Endothelial cell of umbilical vein (primary cell): Measurements from ENCODE around the gene TRMT10B. TPM values are rescaled to one million over a fixed set of nuclear protein-coding genes. Genes with fewer than 3 reads are reported as not detected.

Experiments
- BruUV-seq: library from RNA; stranded (reverse); fragments of 400-500 nt; replicated peaks from 2 replicates; lab custom pipeline; 2021; lab: Mats Ljungman, UMichigan
- CTCF ChIA-PET: fragments of 300-600, 350-600 bp; sonication (Branson Sonifier 250); formaldehyde crosslinking; loops from one replicate; lab custom pipeline; 2021; ENCODE audit warnings: antibody characterized with exemption, inconsistent platforms; lab: Charles Lee
- POLR2A ChIA-PET: fragments of 300-600, 350-600 bp; sonication (Branson Sonifier 250); formaldehyde crosslinking; loops from one replicate; lab custom pipeline; 2021; ENCODE audit warnings: antibody characterized with exemption, inconsistent platforms; lab: Charles Lee
- DNase-seq: peaks from one replicate; pipeline ENCODE4 v3.0.0-alpha.2; 2011; ENCODE audit warnings: low read depth, low spot score
- FAIRE-seq: peaks from 2 replicates; lab custom pipeline; 2011; peaks lifted over from hg19 to GRCh38; lab: Jason Lieb, UNC
- H2AFZ ChIP-seq: 2 replicates; pipeline ENCODE4 v1.6.0; 2012; ENCODE audit warnings: low read depth, low read length, control low read depth, inconsistent platforms
- H3K27ac ChIP-seq: 2 replicates; pipeline ENCODE4 v1.5.1; 2011; ENCODE audit warnings: low read depth, mild to moderate bottlenecking, control low read depth, low read length, moderate library complexity; ENCODE audit not compliant: insufficient read depth
- H3K27me3 ChIP-seq, 2 experiments: 2 replicates each; pipeline versions ENCODE4 v1.6.0 to v1.6.1; 2011; ENCODE audit warnings: low read length in 2 of 2, mixed read lengths in 1 of 2; ENCODE audit not compliant: control insufficient read depth in 2 of 2, insufficient read depth in 2 of 2
- H3K36me3 ChIP-seq, 2 experiments: 2 replicates in 1 of 2; 3 replicates in 1 of 2; pipeline ENCODE4 v1.5.1; 2011; ENCODE audit warnings: low read length in 2 of 2, mild to moderate bottlenecking in 1 of 2, moderate library complexity in 1 of 2; ENCODE audit not compliant: control insufficient read depth in 2 of 2, insufficient read depth in 2 of 2; ENCODE audit errors: extremely low read depth in 1 of 2
- H3K4me1 ChIP-seq: 3 replicates; pipeline ENCODE4 v1.5.1; 2011; ENCODE audit warnings: mild to moderate bottlenecking, low read length; ENCODE audit not compliant: control insufficient read depth, insufficient read depth; ENCODE audit errors: extremely low read depth
- H3K4me2 ChIP-seq: 2 replicates; pipeline ENCODE4 v1.6.1; 2011; ENCODE audit warnings: low read length, control low read depth, mixed read lengths; ENCODE audit not compliant: insufficient read depth
- H3K4me3 ChIP-seq, 3 experiments: fragments of 200-600 bp in 1 of 3; sonication (generic), shearing (Covaris generic) in 1 of 3; replicated peaks in 1 of 3; 2 replicates each; pipeline ENCODE4 v1.5.1; 2011 to 2016; ENCODE audit warnings: control low read depth in 3 of 3, low read length in 3 of 3, mild to moderate bottlenecking in 2 of 3, inconsistent platforms in 1 of 3, low read depth in 1 of 3, moderate library complexity in 1 of 3; ENCODE audit not compliant: insufficient read depth in 1 of 3
- H3K79me2 ChIP-seq: 2 replicates; pipeline ENCODE4 v1.6.0; 2012; ENCODE audit warnings: low read length, inconsistent platforms; ENCODE audit not compliant: control insufficient read depth, insufficient read depth
- H3K9ac ChIP-seq: replicated peaks from 2 replicates; pipeline ENCODE3; 2011; ENCODE audit warnings: low read length, control low read depth; ENCODE audit not compliant: insufficient read depth; ENCODE audit errors: extremely low read depth
- H3K9me1 ChIP-seq: replicated peaks from 3 replicates; pipeline ENCODE4 v1.6.0; 2011; ENCODE audit warnings: mild to moderate bottlenecking, low read length; ENCODE audit not compliant: control insufficient read depth, insufficient read depth; ENCODE audit errors: extremely low read depth
- H3K9me3 ChIP-seq: replicated peaks from 2 replicates; pipeline ENCODE4 v1.5.1; 2012; ENCODE audit warnings: low read length, inconsistent platforms; ENCODE audit not compliant: control insufficient read depth, insufficient read depth
- H4K20me1 ChIP-seq: replicated peaks from 2 replicates; pipeline ENCODE3; 2011; ENCODE audit warnings: mild to moderate bottlenecking, low read length; ENCODE audit not compliant: control insufficient read depth, insufficient read depth; ENCODE audit errors: extremely low read depth
- EZH2 ChIP-seq: IDR thresholded peaks from 2 replicates; pipeline ENCODE4 v1.6.1; 2012; ENCODE audit warnings: borderline replicate concordance, low read depth, mild to moderate bottlenecking, moderate library complexity, low read length, inconsistent platforms; ENCODE audit not compliant: severe bottlenecking
- FOS ChIP-seq: IDR thresholded peaks from 2 replicates; pipeline ENCODE4 v1.6.1; 2011; ENCODE audit warnings: mild to moderate bottlenecking, low read length, moderate library complexity, borderline replicate concordance; ENCODE audit not compliant: insufficient read depth
- GATA2 ChIP-seq: IDR thresholded peaks from 2 replicates; pipeline ENCODE4 v1.7.0; 2011; ENCODE audit warnings: low read depth, mild to moderate bottlenecking, moderate library complexity, mixed read lengths, low read length; ENCODE audit not compliant: insufficient read length, insufficient read depth
- JUN ChIP-seq: IDR thresholded peaks from 2 replicates; pipeline ENCODE4 v1.6.1; 2011; ENCODE audit warnings: borderline replicate concordance, low read depth; ENCODE audit not compliant: insufficient read length, insufficient read depth
- MAX ChIP-seq: IDR thresholded peaks from 2 replicates; pipeline ENCODE4 v1.6.1; 2011; ENCODE audit not compliant: insufficient read depth, insufficient read length
- MYC ChIP-seq: IDR thresholded peaks from one replicate; pipeline ENCODE4 v1.6.1; 2011; ENCODE audit warnings: mild to moderate bottlenecking, low read depth, low read length
- POLR2A ChIP-seq: IDR thresholded peaks from 2 replicates; pipeline ENCODE4 v1.6.1; 2012; ENCODE audit warnings: low read depth, mild to moderate bottlenecking, control low read depth, low read length
- POLR2AphosphoS5 ChIP-seq: IDR thresholded peaks from 2 replicates; pipeline ENCODE4 v1.6.1; 2012; ENCODE audit warnings: low read depth, mild to moderate bottlenecking, control low read depth, low read length, moderate library complexity; ENCODE audit not compliant: insufficient read depth
- dilution Hi-C: fragments of 300-500 bp; cut with MboI; formaldehyde crosslinking; loops from one replicate; pipeline ENCODE4 v1.15.0; 2019; ENCODE audit warnings: low sequenced_read_pairs; ENCODE audit not compliant: extremely low pct_ligation_motif_present
- intact Hi-C: fragments of 100-400 bp; cut with micrococcal nuclease; formaldehyde crosslinking; loops from one replicate; pipeline ENCODE4 v1.10.0; 2022
- polyA plus RNA-seq, 4 experiments: library from polyadenylated mRNA; depleted of rRNA in 3 of 4; stranded (reverse) in 3 of 4; unstranded in 1 of 4; fragments of >200 nt; gene quantifications; 2 replicates each; pipeline versions ENCODE4 v1.2.1 to v1.2.3, GENCODE V29; 2011 to 2012; ENCODE audit warnings: missing spikeins in 1 of 4
- total RNA-seq: library from RNA; stranded (reverse); gene quantifications from 2 replicates; pipeline ENCODE4 v1.2.3, GENCODE V29; 2021
- TF ChIP-seq, protein P1 (sequence below), 2 donors: IDR thresholded peaks; 1 replicate in 1 of 2; 2 replicates in 1 of 2; pipeline ENCODE4 v1.5.1; 2011; ENCODE audit warnings: low read length in 2 of 2, mild to moderate bottlenecking in 2 of 2, moderate library complexity in 2 of 2, control low read depth in 1 of 2, inconsistent platforms in 1 of 2, low read depth in 1 of 2; ENCODE audit not compliant: insufficient read depth in 1 of 2; ENCODE audit errors: extremely low read depth in 1 of 2

TRMT10B gene
- total and polyA plus RNA-seq, 2 donors (not counting 3 experiments of a cell fraction or from before 2014, with no cell fraction given): 3.0 to 7.0 TPM

- BruUV-seq: no TSS peak
- DNase-seq (no peak), FAIRE-seq (no peak)
- dilution Hi-C loops: no loop called here
- H3K4me2 ChIP-seq: no peak overlapping the region
- H3K27ac ChIP-seq: no peak overlapping the region
- CTCF ChIA-PET: interaction anchor here (1.9 kb wide), 1 partner anchor 10 kb away, joined by 5 read pairs; no protein-coding TSS in a partner anchor
- H3K27me3 ChIP-seq: no peaks in the 10 kb centered on the region
- no peaks in the 10 kb centered on the region for H3K9me1 ChIP-seq
- H3K36me3 ChIP-seq: no peaks in the 10 kb centered on the region
- no peak overlapping the region for H3K9ac ChIP-seq
- peaks cover 7% of the 10 kb centered on the region for H3K79me2 ChIP-seq
- H4K20me1 ChIP-seq: no peaks in the 10 kb centered on the region
- intact Hi-C loops: no loop called here
- POLR2A ChIA-PET: no interaction called here
- TF ChIP-seq POLR2A (no peak), EZH2 (no peak), FOS (no peak), MYC (no peak), MAX (no peak), GATA2 (no peak), POLR2AphosphoS5 (no peak), JUN (no peak)
- TF ChIP-seq, protein P1, sequence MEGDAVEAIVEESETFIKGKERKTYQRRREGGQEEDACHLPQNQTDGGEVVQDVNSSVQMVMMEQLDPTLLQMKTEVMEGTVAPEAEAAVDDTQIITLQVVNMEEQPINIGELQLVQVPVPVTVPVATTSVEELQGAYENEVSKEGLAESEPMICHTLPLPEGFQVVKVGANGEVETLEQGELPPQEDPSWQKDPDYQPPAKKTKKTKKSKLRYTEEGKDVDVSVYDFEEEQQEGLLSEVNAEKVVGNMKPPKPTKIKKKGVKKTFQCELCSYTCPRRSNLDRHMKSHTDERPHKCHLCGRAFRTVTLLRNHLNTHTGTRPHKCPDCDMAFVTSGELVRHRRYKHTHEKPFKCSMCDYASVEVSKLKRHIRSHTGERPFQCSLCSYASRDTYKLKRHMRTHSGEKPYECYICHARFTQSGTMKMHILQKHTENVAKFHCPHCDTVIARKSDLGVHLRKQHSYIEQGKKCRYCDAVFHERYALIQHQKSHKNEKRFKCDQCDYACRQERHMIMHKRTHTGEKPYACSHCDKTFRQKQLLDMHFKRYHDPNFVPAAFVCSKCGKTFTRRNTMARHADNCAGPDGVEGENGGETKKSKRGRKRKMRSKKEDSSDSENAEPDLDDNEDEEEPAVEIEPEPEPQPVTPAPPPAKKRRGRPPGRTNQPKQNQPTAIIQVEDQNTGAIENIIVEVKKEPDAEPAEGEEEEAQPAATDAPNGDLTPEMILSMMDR (IDR thresholded peaks at IDR 0.05; ENCODE audit: extremely low read depth in 1 of 2, insufficient read depth in 1 of 2, low read depth in 1 of 2, low read length in 2 of 2): no peak
- H3K4me3 ChIP-seq: no peak overlapping the region
- H3K4me1 ChIP-seq: peaks cover 6% of the 10 kb centered on the region
- H3K9me3 ChIP-seq: no peaks in the 10 kb centered on the region
- H2AFZ ChIP-seq: no peak overlapping the region
Observed at GRCh38 chr9:37758747-37759146, 5.1 kb downstream of the TRMT10B start.
